Stomach (tissue), 9 donors: ENCODE data around the gene SYNDIG1. TPM values are rescaled to one million over a fixed set of nuclear protein-coding genes. Genes with fewer than 3 reads are reported as not detected.

ENCODE experiments used
- DNase-seq, 2 donors: peaks; one replicate each; pipeline versions ENCODE4 v3.0.0 to v3.0.0-alpha.2; 2013 to 2019
- H3K27ac ChIP-seq, 5 donors: fragments of 200-600 bp in 4 of 5; sonication (generic) in 4 of 5; one replicate each; pipeline ENCODE4 v1.5.1; 2013 to 2019; ENCODE audit warnings: mild to moderate bottlenecking in 1 of 5, moderate library complexity in 1 of 5
- H3K27me3 ChIP-seq, 3 donors: fragments of 200-600 bp; sonication (generic); one replicate each; pipeline ENCODE4 v1.5.1; 2017 to 2019; ENCODE audit warnings: mixed run types in 1 of 3
- H3K36me3 ChIP-seq, 4 donors: fragments of 200-600 bp; sonication (generic); 1 replicate in 3 of 4; 2 replicates in 1 of 4; pipeline ENCODE4 v1.5.1; 2016 to 2019
- H3K4me1 ChIP-seq, 4 donors: fragments of 200-600 bp; sonication (generic); one replicate each; pipeline ENCODE4 v1.5.1; 2016 to 2019
- H3K4me3 ChIP-seq, 4 donors: fragments of 200-600 bp; sonication (generic) in 3 of 4; one replicate each; pipeline ENCODE4 v1.5.1; 2016 to 2019; ENCODE audit warnings: mild to moderate bottlenecking in 1 of 4
- H3K9me3 ChIP-seq, 4 donors: fragments of 200-600 bp; sonication (generic); one replicate each; pipeline ENCODE4 v1.5.1; 2016 to 2019
- EP300 ChIP-seq: sonication (generic); formaldehyde crosslinking; IDR thresholded peaks from one replicate; pipeline ENCODE4 v1.6.1; 2017; ENCODE audit warnings: antibody characterized with exemption
- POLR2A ChIP-seq, 4 donors: fragments of 450-650 bp; IDR thresholded peaks; one replicate each; pipeline ENCODE4 v1.6.1; 2016; ENCODE audit warnings: antibody characterized with exemption in 4 of 4, control low read depth in 2 of 4, mild to moderate bottlenecking in 1 of 4, moderate library complexity in 1 of 4
- POLR2AphosphoS5 ChIP-seq, 3 donors: sonication (generic); formaldehyde crosslinking; IDR thresholded peaks; one replicate each; pipeline ENCODE4 v1.6.1; 2016; ENCODE audit warnings: antibody characterized with exemption in 3 of 3
- WGBS, 5 donors: extraction: QIAGEN DNeasy Blood & Tissue Kit in 3 of 5; methylation state at CpG; one replicate each; pipeline versions ENCODE4 v1.1.5 to v1.1.7; 2013 to 2018; 5-methylcytosine and 5-hydroxymethylcytosine counted together
- intact Hi-C: fragments of 100-400 bp; cut with DNase I; formaldehyde crosslinking; loops from one replicate; pipeline ENCODE4 v1.15.1; 2023; ENCODE audit warnings: low total_unique reads
- polyA plus RNA-seq, 3 donors: library from polyadenylated mRNA; stranded (reverse); fragments of 200-250 nt; gene quantifications; one replicate each; pipeline ENCODE4 v1.2.3, GENCODE V29; 2013
- total RNA-seq, 5 donors: library from RNA; depleted of rRNA; stranded (reverse); fragments of >200 nt; gene quantifications; one replicate each; pipeline versions ENCODE4 v1.1.0 to v1.2.3, GENCODE V29; 2014 to 2016
- TF ChIP-seq, protein P1 (sequence below), 7 experiments: fragments of 450-650 bp in 4 of 7; fragments of 200-600 bp in 3 of 7; sonication (generic) in 3 of 7; IDR thresholded peaks; one replicate each; pipeline ENCODE4 v1.5.1; 2016 to 2019; ENCODE audit warnings: antibody characterized with exemption in 7 of 7, control low read depth in 2 of 7, mild to moderate bottlenecking in 1 of 7
- donor health status: healthy with polysubstance abuse.
- donor health status: Bipolar disorder and iron deficiency.
- donor health status: healthy.

The SYNDIG1 gene
- total and polyA plus RNA-seq, 8 donors, result 0.29 to 2.0 (median 0.89) TPM; not detected in 4

- Histone ChIP-seq H3K4me1 (no peaks in the 10 kb centered on the region), H3K9me3 (no peaks in the 10 kb centered on the region), H3K4me3 (no peak overlapping the region), H3K36me3 (no peaks in the 10 kb centered on the region), H3K27me3 (no peaks in the 10 kb centered on the region), H3K27ac (no peak overlapping the region)
- intact Hi-C loops, result no loop called here
- TF ChIP-seq POLR2AphosphoS5 (IDR thresholded peaks at IDR 0.05) (no peak), EP300 (no peak), POLR2A (IDR thresholded peaks at IDR 0.05) (no peak)
- TF ChIP-seq, protein P1, sequence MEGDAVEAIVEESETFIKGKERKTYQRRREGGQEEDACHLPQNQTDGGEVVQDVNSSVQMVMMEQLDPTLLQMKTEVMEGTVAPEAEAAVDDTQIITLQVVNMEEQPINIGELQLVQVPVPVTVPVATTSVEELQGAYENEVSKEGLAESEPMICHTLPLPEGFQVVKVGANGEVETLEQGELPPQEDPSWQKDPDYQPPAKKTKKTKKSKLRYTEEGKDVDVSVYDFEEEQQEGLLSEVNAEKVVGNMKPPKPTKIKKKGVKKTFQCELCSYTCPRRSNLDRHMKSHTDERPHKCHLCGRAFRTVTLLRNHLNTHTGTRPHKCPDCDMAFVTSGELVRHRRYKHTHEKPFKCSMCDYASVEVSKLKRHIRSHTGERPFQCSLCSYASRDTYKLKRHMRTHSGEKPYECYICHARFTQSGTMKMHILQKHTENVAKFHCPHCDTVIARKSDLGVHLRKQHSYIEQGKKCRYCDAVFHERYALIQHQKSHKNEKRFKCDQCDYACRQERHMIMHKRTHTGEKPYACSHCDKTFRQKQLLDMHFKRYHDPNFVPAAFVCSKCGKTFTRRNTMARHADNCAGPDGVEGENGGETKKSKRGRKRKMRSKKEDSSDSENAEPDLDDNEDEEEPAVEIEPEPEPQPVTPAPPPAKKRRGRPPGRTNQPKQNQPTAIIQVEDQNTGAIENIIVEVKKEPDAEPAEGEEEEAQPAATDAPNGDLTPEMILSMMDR (IDR thresholded peaks at IDR 0.05), result no peak
- 91 to 97% (median 94%) methylated on average over 7 to 8 of the region's 8 CpGs for WGBS, 5 donors
- DNase-seq, result no peak
These were observed 21.2 kb downstream of the SYNDIG1 start for GRCh38 chr20:24490598-24490997.

GRCh38 chr20:24491041-24491756 lies 21.8 kb downstream of the SYNDIG1 start:
- Histone ChIP-seq H3K27ac (no peak overlapping the region), H3K9me3 (no peaks in the 10 kb centered on the region), H3K4me3 (no peak overlapping the region), H3K27me3 (no peaks in the 10 kb centered on the region), H3K36me3 (no peaks in the 10 kb centered on the region), H3K4me1 (no peaks in the 10 kb centered on the region)
- DNase-seq, result no peak
- intact Hi-C loops, result no loop called here
- WGBS, 5 donors, result 86 to 93% (median 93%) methylated on average over 14 of the region's 14 CpGs
- no peak for TF ChIP-seq POLR2A (IDR thresholded peaks at IDR 0.05)
- TF ChIP-seq, protein P1 (IDR thresholded peaks at IDR 0.05), result no peak
- TF ChIP-seq POLR2AphosphoS5 (IDR thresholded peaks at IDR 0.05), result no peak
- TF ChIP-seq EP300, result no peak

DNA sequence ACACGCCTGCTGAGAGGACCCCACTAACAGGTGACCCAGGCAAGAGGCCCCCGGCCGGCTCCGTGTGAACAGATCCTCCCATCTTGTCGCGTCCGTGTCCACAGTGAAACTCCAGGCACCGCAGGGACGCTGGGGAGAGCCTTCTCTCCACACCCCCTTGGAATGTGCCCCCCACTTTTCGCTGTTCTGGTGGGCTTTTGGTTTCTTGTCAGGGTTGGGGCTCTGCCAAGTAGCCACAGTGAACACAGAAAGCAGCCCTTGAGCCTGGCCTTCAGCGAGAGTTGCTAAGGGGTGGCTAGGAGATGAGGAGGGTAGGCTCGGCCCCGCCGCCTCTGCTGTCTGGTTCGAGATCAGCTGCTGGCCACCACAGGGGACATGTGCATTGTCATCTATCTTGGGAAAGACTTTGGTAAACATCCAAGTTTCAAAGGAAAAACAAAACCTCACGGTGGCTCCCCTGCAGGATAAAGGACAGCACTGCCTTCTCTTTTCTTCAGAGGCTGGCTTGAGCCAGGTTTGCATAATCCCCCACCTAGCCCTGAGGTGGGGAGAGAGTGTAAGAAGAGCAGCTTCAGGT lies 22.7 kb downstream of the SYNDIG1 start:
- intact Hi-C loops, result no loop called here
- DNase-seq, result no peak
- 75 to 82% (median 79%) methylated on average over 15 to 16 of the region's 16 CpGs for WGBS, 5 donors
- TF ChIP-seq, protein P1 (IDR thresholded peaks at IDR 0.05), result no peak
- TF ChIP-seq POLR2A (IDR thresholded peaks at IDR 0.05), result no peak
- no peak for TF ChIP-seq EP300
- no peak for TF ChIP-seq POLR2AphosphoS5 (IDR thresholded peaks at IDR 0.05)
- no peaks in the 10 kb centered on the region for H3K36me3 ChIP-seq
- H3K4me3 ChIP-seq, result no peak overlapping the region
- no peaks in the 10 kb centered on the region for H3K9me3 ChIP-seq
- no peaks in the 10 kb centered on the region for H3K4me1 ChIP-seq
- no peaks in the 10 kb centered on the region for H3K27me3 ChIP-seq
- no peak overlapping the region for H3K27ac ChIP-seq

DNA sequence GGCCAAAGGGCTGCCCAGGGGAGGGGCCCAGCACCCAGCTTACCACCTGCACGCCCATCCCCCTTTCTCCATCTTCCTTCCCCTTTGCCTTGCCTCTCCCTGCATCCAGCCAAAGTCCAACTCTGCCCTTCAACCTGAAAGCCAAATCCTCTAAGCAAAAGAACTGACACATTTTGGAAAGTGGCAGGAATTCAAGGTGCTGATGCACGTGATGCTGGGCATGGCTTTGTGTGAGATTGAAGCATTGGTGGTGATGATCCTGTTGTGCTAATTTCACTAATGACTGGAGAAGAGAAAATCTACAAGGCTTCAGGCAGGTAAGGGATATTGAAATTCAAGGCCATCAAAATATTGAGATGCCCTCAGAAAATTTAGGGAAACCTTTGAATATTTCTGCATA lies 23.3 kb downstream of the SYNDIG1 start:
- no peak for DNase-seq
- Histone ChIP-seq H3K9me3 (no peaks in the 10 kb centered on the region), H3K36me3 (no peaks in the 10 kb centered on the region), H3K4me3 (no peak overlapping the region), H3K4me1 (peaks cover 0 to 2% (median under 1%) of the 10 kb centered on the region in 4 donors), H3K27me3 (no peaks in the 10 kb centered on the region), H3K27ac (no peak overlapping the region)
- WGBS, 5 donors, result 75 to 98% (median 81%) methylated on average over 2 of the region's 2 CpGs
- TF ChIP-seq POLR2A (IDR thresholded peaks at IDR 0.05) (no peak), POLR2AphosphoS5 (IDR thresholded peaks at IDR 0.05) (no peak), EP300 (no peak)
- TF ChIP-seq, protein P1 (IDR thresholded peaks at IDR 0.05), result no peak
- intact Hi-C loops, result no loop called here
